ENCODE measurements around the gene SLC9A9. TPM values are rescaled to one million over a fixed set of nuclear protein-coding genes. Genes with fewer than 3 reads are reported as not detected.

The SLC9A9 gene
- total and polyA plus RNA-seq, 2 experiments from 2014 or later: 2.2 to 6.8 TPM

DNA sequence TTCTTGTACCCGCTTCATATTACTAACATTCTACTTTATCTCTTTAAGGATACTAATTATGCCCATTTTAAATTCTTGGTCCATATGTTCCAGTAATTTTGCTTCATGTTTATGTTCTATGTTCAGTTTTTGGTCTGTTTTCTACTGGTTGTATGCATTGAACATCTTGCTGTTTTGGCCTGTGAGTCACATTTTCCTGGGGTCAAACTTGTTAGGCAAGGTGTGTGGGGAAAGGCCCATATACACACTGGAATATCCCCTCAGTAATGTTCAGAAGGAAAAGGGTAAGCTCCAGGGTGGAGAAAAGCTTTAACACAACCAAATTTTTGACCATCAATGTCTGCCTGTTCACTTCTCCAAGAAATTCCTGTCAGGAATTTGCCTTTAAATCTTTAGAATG, 337.7 kb downstream of the SLC9A9 start:
- Histone ChIP-seq H3K36me3 (replicated peaks; ENCODE audit: insufficient read depth, low read depth) (no peaks in the 10 kb centered on the region), H3K79me2 (no peaks in the 10 kb centered on the region), H4K20me1 (ENCODE audit: insufficient read depth, poor library complexity, severe bottlenecking) (no peaks in the 10 kb centered on the region), H3K27me3 (no peaks in the 10 kb centered on the region), H3K27ac (no peak overlapping the region), H2AFZ (no peak overlapping the region), H3K9me3 (ENCODE audit: low read depth) (no peaks in the 10 kb centered on the region), H3K9me2 (replicated peaks; ENCODE audit: insufficient read depth) (no peaks in the 10 kb centered on the region), H3K4me2 (no peak overlapping the region), H3K4me3 (no peak overlapping the region), H3K4me1 (ENCODE audit: insufficient read depth) (peaks cover 5% of the 10 kb centered on the region)
- WGBS (ENCODE audit: low lambda C conversion rate, missing lambda C conversion rate): 97% methylated on average over 1 of the region's 1 CpG
- no peak for DNase-seq (ENCODE audit: low spot score)
- TF ChIP-seq EZH2 (IDR thresholded peaks at IDR 0.05; ENCODE audit: borderline replicate concordance): no peak
- TF ChIP-seq, protein P1, sequence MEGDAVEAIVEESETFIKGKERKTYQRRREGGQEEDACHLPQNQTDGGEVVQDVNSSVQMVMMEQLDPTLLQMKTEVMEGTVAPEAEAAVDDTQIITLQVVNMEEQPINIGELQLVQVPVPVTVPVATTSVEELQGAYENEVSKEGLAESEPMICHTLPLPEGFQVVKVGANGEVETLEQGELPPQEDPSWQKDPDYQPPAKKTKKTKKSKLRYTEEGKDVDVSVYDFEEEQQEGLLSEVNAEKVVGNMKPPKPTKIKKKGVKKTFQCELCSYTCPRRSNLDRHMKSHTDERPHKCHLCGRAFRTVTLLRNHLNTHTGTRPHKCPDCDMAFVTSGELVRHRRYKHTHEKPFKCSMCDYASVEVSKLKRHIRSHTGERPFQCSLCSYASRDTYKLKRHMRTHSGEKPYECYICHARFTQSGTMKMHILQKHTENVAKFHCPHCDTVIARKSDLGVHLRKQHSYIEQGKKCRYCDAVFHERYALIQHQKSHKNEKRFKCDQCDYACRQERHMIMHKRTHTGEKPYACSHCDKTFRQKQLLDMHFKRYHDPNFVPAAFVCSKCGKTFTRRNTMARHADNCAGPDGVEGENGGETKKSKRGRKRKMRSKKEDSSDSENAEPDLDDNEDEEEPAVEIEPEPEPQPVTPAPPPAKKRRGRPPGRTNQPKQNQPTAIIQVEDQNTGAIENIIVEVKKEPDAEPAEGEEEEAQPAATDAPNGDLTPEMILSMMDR (IDR thresholded peaks at IDR 0.05; ENCODE audit: poor library complexity): no peak
- TF ChIP-seq EZH2phosphoT487 (IDR thresholded peaks at IDR 0.05; ENCODE audit: low read depth, severe bottlenecking, unreplicated experiment): no peak

DNA sequence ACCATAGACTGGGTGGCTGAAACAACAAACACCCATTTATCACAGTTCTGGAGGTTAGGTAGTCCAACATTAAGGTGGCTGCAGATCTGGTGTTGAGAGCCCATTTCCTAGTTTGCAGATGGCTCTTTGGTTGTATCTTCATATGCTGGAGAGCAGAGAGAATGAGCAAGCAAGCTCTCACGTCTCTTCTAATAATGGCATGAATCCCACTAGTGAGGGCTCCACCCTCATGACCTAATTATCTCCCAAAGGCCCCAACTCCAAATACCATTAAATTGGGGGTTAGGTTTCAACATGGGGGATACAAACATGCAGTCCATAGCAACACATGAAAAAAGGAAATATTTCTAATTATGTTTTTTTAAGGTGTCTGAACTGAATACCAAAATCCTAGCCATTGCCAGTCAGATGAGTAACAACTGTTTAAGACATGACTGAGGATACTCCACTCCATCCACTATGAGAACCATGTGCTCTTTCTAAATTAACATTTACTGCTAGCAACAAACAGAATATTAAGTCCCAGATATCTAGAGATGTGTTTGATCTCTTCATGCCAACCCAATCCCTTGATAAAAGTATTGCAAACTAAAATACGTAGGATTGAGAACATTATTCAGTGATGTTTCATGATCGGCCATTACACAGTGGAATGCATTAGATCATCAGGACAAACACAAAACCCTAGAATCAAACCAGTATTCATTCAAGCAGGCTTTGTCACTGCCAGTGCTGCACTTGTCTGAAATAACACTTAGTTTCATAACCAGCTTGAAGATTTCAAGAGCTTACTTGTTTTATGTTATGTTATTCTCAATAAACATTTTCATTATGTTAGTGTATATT, 340.3 kb downstream of the SLC9A9 start:
- H3K36me3 ChIP-seq (replicated peaks; ENCODE audit: insufficient read depth, low read depth): no peaks in the 10 kb centered on the region
- H2AFZ ChIP-seq: no peak overlapping the region
- no peak overlapping the region for H3K4me2 ChIP-seq
- H3K9me2 ChIP-seq (replicated peaks; ENCODE audit: insufficient read depth): no peaks in the 10 kb centered on the region
- no peak overlapping the region for H3K27ac ChIP-seq
- no peaks in the 10 kb centered on the region for H3K79me2 ChIP-seq
- H4K20me1 ChIP-seq (ENCODE audit: insufficient read depth, poor library complexity, severe bottlenecking): no peaks in the 10 kb centered on the region
- DNase-seq (ENCODE audit: low spot score): no peak
- no peaks in the 10 kb centered on the region for H3K9me3 ChIP-seq (ENCODE audit: low read depth)
- H3K4me3 ChIP-seq: no peak overlapping the region
- TF ChIP-seq, protein P1 (IDR thresholded peaks at IDR 0.05; ENCODE audit: poor library complexity): no peak
- no peak for TF ChIP-seq EZH2phosphoT487 (IDR thresholded peaks at IDR 0.05; ENCODE audit: low read depth, severe bottlenecking, unreplicated experiment)
- TF ChIP-seq EZH2 (IDR thresholded peaks at IDR 0.05; ENCODE audit: borderline replicate concordance): no peak
- no peaks in the 10 kb centered on the region for H3K27me3 ChIP-seq
- 87% methylated on average over 3 of the region's 3 CpGs for WGBS (ENCODE audit: low lambda C conversion rate, missing lambda C conversion rate)
- peaks cover 5% of the 10 kb centered on the region for H3K4me1 ChIP-seq (ENCODE audit: insufficient read depth)

DNA sequence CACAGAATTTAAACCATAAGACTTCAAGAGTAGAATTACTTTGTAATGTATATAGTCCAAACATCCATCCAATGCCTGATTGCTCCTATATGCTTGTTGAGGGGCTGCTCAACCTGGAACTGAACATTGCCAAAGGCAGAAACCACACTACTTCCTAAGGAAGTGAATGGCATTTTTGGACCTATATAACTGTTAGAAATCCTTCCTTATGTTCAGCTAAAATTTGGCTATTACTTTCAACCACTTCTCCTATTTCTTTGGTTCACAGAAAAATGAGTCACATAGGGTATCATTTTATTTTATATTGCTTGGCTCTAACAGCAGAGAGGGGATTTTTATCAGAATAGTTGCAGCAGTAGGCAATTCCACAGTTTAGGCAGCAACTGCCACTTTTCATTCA, 342.1 kb downstream of the SLC9A9 start:
- Histone ChIP-seq H3K79me2 (no peaks in the 10 kb centered on the region), H3K4me2 (no peak overlapping the region)

More for the DNA sequence above, 342.1 kb downstream of the SLC9A9 start:
- H3K27ac ChIP-seq: no peak overlapping the region
- H3K9me3 ChIP-seq (ENCODE audit: low read depth): no peaks in the 10 kb centered on the region
- no peaks in the 10 kb centered on the region for H4K20me1 ChIP-seq (ENCODE audit: insufficient read depth, poor library complexity, severe bottlenecking)
- TF ChIP-seq, protein P1 (IDR thresholded peaks at IDR 0.05; ENCODE audit: poor library complexity): no peak
- no peak for TF ChIP-seq EZH2phosphoT487 (IDR thresholded peaks at IDR 0.05; ENCODE audit: low read depth, severe bottlenecking, unreplicated experiment)
- TF ChIP-seq EZH2 (IDR thresholded peaks at IDR 0.05; ENCODE audit: borderline replicate concordance): no peak
- H3K4me1 ChIP-seq (ENCODE audit: insufficient read depth): no peaks in the 10 kb centered on the region
- H3K4me3 ChIP-seq: no peak overlapping the region
- no peaks in the 10 kb centered on the region for H3K36me3 ChIP-seq (replicated peaks; ENCODE audit: insufficient read depth, low read depth)
- no peaks in the 10 kb centered on the region for H3K27me3 ChIP-seq
- H2AFZ ChIP-seq: no peak overlapping the region
- DNase-seq (ENCODE audit: low spot score): no peak
- no peaks in the 10 kb centered on the region for H3K9me2 ChIP-seq (replicated peaks; ENCODE audit: insufficient read depth)
